ENCODE measurements around the gene NUTM2G. TPM values are rescaled to one million over a fixed set of nuclear protein-coding genes. Genes with fewer than 3 reads are reported as not detected.
"Not testable (repeated sequence)": the region's sequence is repeated elsewhere in the genome, so short reads cannot be mapped to it uniquely, and the experiment has no call there.

The NUTM2G gene
- total RNA-seq, 1 experiment from 2014 or later: not detected

- in situ Hi-C loops (cut with HindIII; ENCODE audit: low pct_unique_long_range_greater_than_20kb, low sequenced_read_pairs); DNase-seq (ENCODE audit: low read depth): not testable (repeated sequence)
These were observed 10.5 kb downstream of the NUTM2G start for GRCh38 chr9:96938957-96939665.

GRCh38 chr9:96940982-96941381 lies 12.3 kb downstream of the NUTM2G start:
- DNase-seq (ENCODE audit: low read depth); in situ Hi-C loops (cut with HindIII; ENCODE audit: low pct_unique_long_range_greater_than_20kb, low sequenced_read_pairs): not testable (repeated sequence)

GRCh38 chr9:96941628-96942027 lies 13.0 kb downstream of the NUTM2G start:
- in situ Hi-C loops (cut with HindIII; ENCODE audit: low pct_unique_long_range_greater_than_20kb, low sequenced_read_pairs); DNase-seq (ENCODE audit: low read depth): not testable (repeated sequence)

- in situ Hi-C loops (cut with HindIII; ENCODE audit: low pct_unique_long_range_greater_than_20kb, low sequenced_read_pairs); DNase-seq (ENCODE audit: low read depth): not testable (repeated sequence)
These were observed 13.5 kb downstream of the NUTM2G start for GRCh38 chr9:96942181-96942580.

- in situ Hi-C loops (cut with HindIII; ENCODE audit: low pct_unique_long_range_greater_than_20kb, low sequenced_read_pairs); DNase-seq (ENCODE audit: low read depth): not testable (repeated sequence)
These were observed 20.7 kb downstream of the NUTM2G start for GRCh38 chr9:96949346-96949745.

- in situ Hi-C loops (cut with HindIII; ENCODE audit: low pct_unique_long_range_greater_than_20kb, low sequenced_read_pairs); DNase-seq (ENCODE audit: low read depth): not testable (repeated sequence)
These were observed 21.9 kb downstream of the NUTM2G start for GRCh38 chr9:96950539-96950938.

- DNase-seq (ENCODE audit: low read depth); in situ Hi-C loops (cut with HindIII; ENCODE audit: low pct_unique_long_range_greater_than_20kb, low sequenced_read_pairs): not testable (repeated sequence)
These were observed 38.9 kb downstream of the NUTM2G start for GRCh38 chr9:96967591-96967990.

- in situ Hi-C loops (cut with HindIII; ENCODE audit: low pct_unique_long_range_greater_than_20kb, low sequenced_read_pairs); DNase-seq (ENCODE audit: low read depth): not testable (repeated sequence)
These were observed 43.9 kb downstream of the NUTM2G start for GRCh38 chr9:96972552-96972951.

GRCh38 chr9:96974037-96974436 lies 45.4 kb downstream of the NUTM2G start:
- in situ Hi-C loops (cut with HindIII; ENCODE audit: low pct_unique_long_range_greater_than_20kb, low sequenced_read_pairs); DNase-seq (ENCODE audit: low read depth): not testable (repeated sequence)

- in situ Hi-C loops (cut with HindIII; ENCODE audit: low pct_unique_long_range_greater_than_20kb, low sequenced_read_pairs); DNase-seq (ENCODE audit: low read depth): not testable (repeated sequence)
These were observed 55.0 kb downstream of the NUTM2G start for GRCh38 chr9:96983496-96984122.

- DNase-seq (ENCODE audit: low read depth); in situ Hi-C loops (cut with HindIII; ENCODE audit: low pct_unique_long_range_greater_than_20kb, low sequenced_read_pairs): not testable (repeated sequence)
These were observed 55.5 kb downstream of the NUTM2G start for GRCh38 chr9:96984139-96984538.

- DNase-seq (ENCODE audit: low read depth); in situ Hi-C loops (cut with HindIII; ENCODE audit: low pct_unique_long_range_greater_than_20kb, low sequenced_read_pairs): not testable (repeated sequence)
These were observed 56.2 kb downstream of the NUTM2G start for GRCh38 chr9:96984887-96985286.

Other genes starting within 250 kb of the NUTM2G start
- gene ZNF510, start 150.8 kb upstream of the NUTM2G start, total RNA-seq (2014; rRNA removed; shearing (Covaris generic); ENCODE audit: low replicate concordance): 3.0 and 5.8 TPM in 2 replicates
- 1.6 and 5.9 TPM in 2 replicates for gene ZNF782, start 74.3 kb upstream of the NUTM2G start, total RNA-seq (2014; rRNA removed; shearing (Covaris generic); ENCODE audit: low replicate concordance)
- gene CTSV, start 110.3 kb downstream of the NUTM2G start, total RNA-seq (2014; rRNA removed; shearing (Covaris generic); ENCODE audit: low replicate concordance): 0.27 and 3.0 TPM in 2 replicates